Stimulated activated naive B cell treated with anti-CD40 and anti-IgM and Interleukin-4, amounts not matched to agents 10 μg/mL and 1 μg/mL and 100 μg/mL, for 72 hours (primary cell): ENCODE data around the gene SAMD10.
"Not testable (repeated sequence)": the region's sequence is repeated elsewhere in the genome, so short reads cannot be mapped to it uniquely, and the experiment has no call there.

Experiments used
- ATAC-seq, 2 donors: fragments of 150-1000 bp; cut with Tn5 transposase; replicated peaks; 2 replicates each; pipeline ENCODE4 v1.10.0; 2021; ENCODE audit warnings: moderate library complexity in 1 of 2
- DNase-seq: peaks from one replicate; pipeline ENCODE4 v3.0.0; 2021
- H3K27ac Mint-ChIP-seq: one replicate; pipeline ENCODE4 v1.8.0; 2022; ENCODE audit warnings: mild to moderate bottlenecking, mixed read lengths
- H3K27me3 Mint-ChIP-seq, 2 donors: one replicate each; pipeline ENCODE4 v1.8.0; 2022; ENCODE audit warnings: mixed read lengths in 2 of 2
- H3K36me3 Mint-ChIP-seq, 2 donors: one replicate each; pipeline ENCODE4 v1.8.0; 2022; ENCODE audit warnings: mixed read lengths in 2 of 2, mild to moderate bottlenecking in 1 of 2
- H3K4me1 Mint-ChIP-seq, 2 donors: one replicate each; pipeline ENCODE4 v1.8.0; 2022; ENCODE audit warnings: mixed read lengths in 2 of 2, mild to moderate bottlenecking in 1 of 2
- H3K4me3 Mint-ChIP-seq, 2 donors: one replicate each; pipeline ENCODE4 v1.8.0; 2022; ENCODE audit warnings: mild to moderate bottlenecking in 2 of 2, mixed read lengths in 2 of 2, moderate library complexity in 1 of 2
- H3K9me3 Mint-ChIP-seq, 2 donors: one replicate each; pipeline ENCODE4 v1.8.0; 2022; ENCODE audit warnings: mixed read lengths in 2 of 2, mild to moderate bottlenecking in 1 of 2

The SAMD10 gene

DNA sequence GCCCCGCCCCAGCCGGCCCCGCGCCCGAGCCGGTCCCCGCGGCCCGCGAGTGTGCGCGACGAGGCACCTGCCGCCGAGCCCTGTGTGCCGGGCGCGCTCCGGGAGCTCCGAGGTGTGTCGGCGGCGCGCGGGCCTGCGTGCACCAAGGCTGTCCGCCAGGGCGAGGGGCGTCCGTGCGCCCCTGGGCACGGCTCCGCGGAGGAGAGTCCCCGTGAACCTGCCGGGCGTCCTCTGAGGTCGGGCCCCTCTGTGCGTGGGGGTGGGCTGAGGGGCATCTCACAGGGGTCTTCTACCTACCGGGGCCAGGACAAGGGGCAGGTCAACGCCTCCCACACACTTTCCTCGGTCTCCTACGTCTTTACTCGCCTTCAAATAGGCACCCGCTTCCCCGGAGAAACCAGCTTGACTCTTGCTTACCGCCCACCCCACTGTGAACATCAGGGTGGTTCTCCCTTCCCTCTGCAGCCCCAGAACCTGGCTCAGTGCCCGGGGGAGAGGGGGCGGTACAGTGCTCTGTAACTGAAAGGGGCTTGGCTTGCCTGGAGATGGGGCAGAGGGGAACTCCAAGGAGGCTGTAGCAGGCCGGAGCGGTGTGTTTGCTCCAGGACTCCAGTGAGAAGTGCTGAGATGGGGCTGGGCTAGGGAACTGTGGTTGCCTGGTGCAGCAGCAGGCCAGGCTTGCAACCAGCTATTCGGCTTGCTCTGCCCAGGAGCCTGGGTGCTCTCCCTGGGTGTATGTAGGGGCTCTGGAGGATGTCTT, at the start of gene SAMD10:
Gene SAMD10, minus strand, starts transcription at position 86 of the 760 bp plus-strand sequence. CDS start 175 bp downstream, outside the sequence.
- peaks cover 47 to 71% of the 10 kb centered on the region in 2 donors for H3K4me1 Mint-ChIP-seq
- peaks cover 27 to 40% of the 10 kb centered on the region in 2 donors for H3K36me3 Mint-ChIP-seq
- peak within 1 kb of the TSS; percentile 96 for H3K27ac Mint-ChIP-seq
- no peaks in the 10 kb centered on the region for H3K27me3 Mint-ChIP-seq
- ATAC-seq (peak; percentile 71), DNase-seq (peak; percentile 87)
- peak within 1 kb of the TSS; percentile 89 to 91 for H3K4me3 Mint-ChIP-seq
- H3K9me3 Mint-ChIP-seq: no peaks in the 10 kb centered on the region

DNA sequence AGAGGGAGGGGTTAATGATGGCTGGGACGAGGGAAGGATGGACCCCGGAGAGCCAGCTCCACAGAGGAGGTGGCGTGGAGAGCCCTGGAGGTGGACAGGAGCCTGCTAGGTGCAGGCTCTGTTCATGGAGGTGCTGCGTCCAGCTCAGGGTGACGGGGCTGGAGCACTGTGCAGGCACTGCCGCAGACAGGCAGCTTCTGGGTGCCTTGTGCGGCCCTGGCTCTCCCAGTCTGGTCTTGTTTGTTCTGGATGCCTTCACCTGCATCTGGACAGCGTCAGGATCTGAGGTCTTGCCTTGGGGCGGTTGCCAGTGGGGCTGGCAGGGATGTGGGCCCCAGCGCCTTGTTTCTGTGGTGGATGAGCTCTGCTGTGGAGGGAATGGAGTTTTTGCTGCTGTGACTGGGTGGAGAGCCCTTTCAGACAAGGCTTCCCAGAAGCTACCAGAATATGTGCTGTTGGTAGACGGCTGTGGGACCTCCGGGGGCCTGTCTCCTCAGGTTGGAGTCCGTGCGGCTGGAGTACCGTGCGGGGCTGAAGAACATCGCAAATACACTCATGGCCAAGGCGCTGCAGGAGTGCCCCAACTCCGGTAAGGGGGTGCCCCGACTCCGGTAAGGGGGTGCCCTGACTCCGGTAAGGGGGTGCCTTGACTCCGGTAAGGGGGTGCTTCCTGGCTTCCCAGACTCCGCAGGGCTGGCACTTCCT, 48.7 kb upstream of the SAMD10 start:
- no peak for ATAC-seq
- Mint-ChIP-seq H3K36me3 (peaks cover 53 to 71% of the 10 kb centered on the region in 2 donors), H3K27me3 (no peaks in the 10 kb centered on the region), H3K27ac (peak overlapping the region; percentile 51), H3K4me1 (peaks cover 0 to 5% of the 10 kb centered on the region in 2 donors), H3K9me3 (no peaks in the 10 kb centered on the region), H3K4me3 (no peak overlapping the region)
- no peak for DNase-seq

DNA sequence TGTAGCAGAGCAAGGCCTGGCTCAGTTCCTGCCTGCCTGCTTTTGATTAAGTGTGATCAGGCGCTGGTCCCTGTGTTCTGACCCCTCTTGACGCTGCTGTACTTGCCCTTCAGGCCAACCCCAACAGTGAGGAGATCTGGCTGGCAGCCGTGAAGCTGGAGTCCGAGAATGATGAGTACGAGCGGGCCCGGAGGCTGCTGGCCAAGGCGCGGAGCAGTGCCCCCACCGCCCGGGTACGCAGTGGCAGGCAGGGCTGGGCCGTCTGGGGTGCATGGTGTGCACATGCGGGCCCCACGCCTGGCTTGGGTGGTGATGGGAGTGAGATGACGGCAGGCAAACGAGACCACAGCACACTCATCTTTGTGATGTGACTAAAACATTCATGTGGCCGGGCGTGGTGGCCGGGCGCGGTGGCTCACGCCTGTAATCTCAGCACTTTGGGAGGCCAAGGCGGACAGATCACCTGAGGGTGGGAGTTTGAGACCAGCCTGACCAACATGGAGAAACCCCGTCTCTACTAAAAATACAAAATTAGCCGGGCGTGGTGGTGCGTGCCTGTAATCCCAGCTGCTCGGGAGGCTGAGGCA, 46.5 kb upstream of the SAMD10 start:
- Mint-ChIP-seq H3K9me3 (no peaks in the 10 kb centered on the region), H3K36me3 (peaks cover 46 to 65% of the 10 kb centered on the region in 2 donors), H3K4me1 (no peaks in the 10 kb centered on the region), H3K27me3 (no peaks in the 10 kb centered on the region), H3K4me3 (no peak overlapping the region), H3K27ac (peak overlapping the region; percentile 20)
- DNase-seq (no peak), ATAC-seq (no peak)

- H3K4me3 Mint-ChIP-seq: no peak overlapping the region
- no peaks in the 10 kb centered on the region for H3K27me3 Mint-ChIP-seq
- H3K27ac Mint-ChIP-seq: peak overlapping the region; percentile 20
- H3K9me3 Mint-ChIP-seq: no peaks in the 10 kb centered on the region
- ATAC-seq: no peak
- DNase-seq: no peak
- H3K36me3 Mint-ChIP-seq: peaks cover 39 to 60% of the 10 kb centered on the region in 2 donors
- no peaks in the 10 kb centered on the region for H3K4me1 Mint-ChIP-seq
Observed at GRCh38 chr20:64025101-64025825, 45.8 kb upstream of the SAMD10 start.

GRCh38 chr20:64024141-64024990, 44.9 kb upstream of the SAMD10 start:
- no peaks in the 10 kb centered on the region for H3K4me1 Mint-ChIP-seq
- no peak overlapping the region for H3K27ac Mint-ChIP-seq
- ATAC-seq (no peak), DNase-seq (no peak)
- H3K9me3 Mint-ChIP-seq: no peaks in the 10 kb centered on the region
- H3K27me3 Mint-ChIP-seq: no peaks in the 10 kb centered on the region
- H3K4me3 Mint-ChIP-seq: no peak overlapping the region
- H3K36me3 Mint-ChIP-seq: peaks cover 40 to 59% of the 10 kb centered on the region in 2 donors

- DNase-seq: no peak
- Mint-ChIP-seq H3K9me3 (no peaks in the 10 kb centered on the region), H3K27me3 (no peaks in the 10 kb centered on the region), H3K36me3 (peaks cover 41 to 65% of the 10 kb centered on the region in 2 donors), H3K27ac (peak overlapping the region; percentile 31), H3K4me3 (no peak overlapping the region), H3K4me1 (no peaks in the 10 kb centered on the region)
- ATAC-seq: no peak
Observed at GRCh38 chr20:64023361-64024140, 44.1 kb upstream of the SAMD10 start.

GRCh38 chr20:64022671-64023360, 43.4 kb upstream of the SAMD10 start:
- no peaks in the 10 kb centered on the region for H3K4me1 Mint-ChIP-seq
- no peak for DNase-seq
- no peak overlapping the region for H3K27ac Mint-ChIP-seq
- H3K9me3 Mint-ChIP-seq: no peaks in the 10 kb centered on the region
- no peaks in the 10 kb centered on the region for H3K27me3 Mint-ChIP-seq
- H3K36me3 Mint-ChIP-seq: peaks cover 38 to 66% of the 10 kb centered on the region in 2 donors
- no peak overlapping the region for H3K4me3 Mint-ChIP-seq
- no peak for ATAC-seq

DNA sequence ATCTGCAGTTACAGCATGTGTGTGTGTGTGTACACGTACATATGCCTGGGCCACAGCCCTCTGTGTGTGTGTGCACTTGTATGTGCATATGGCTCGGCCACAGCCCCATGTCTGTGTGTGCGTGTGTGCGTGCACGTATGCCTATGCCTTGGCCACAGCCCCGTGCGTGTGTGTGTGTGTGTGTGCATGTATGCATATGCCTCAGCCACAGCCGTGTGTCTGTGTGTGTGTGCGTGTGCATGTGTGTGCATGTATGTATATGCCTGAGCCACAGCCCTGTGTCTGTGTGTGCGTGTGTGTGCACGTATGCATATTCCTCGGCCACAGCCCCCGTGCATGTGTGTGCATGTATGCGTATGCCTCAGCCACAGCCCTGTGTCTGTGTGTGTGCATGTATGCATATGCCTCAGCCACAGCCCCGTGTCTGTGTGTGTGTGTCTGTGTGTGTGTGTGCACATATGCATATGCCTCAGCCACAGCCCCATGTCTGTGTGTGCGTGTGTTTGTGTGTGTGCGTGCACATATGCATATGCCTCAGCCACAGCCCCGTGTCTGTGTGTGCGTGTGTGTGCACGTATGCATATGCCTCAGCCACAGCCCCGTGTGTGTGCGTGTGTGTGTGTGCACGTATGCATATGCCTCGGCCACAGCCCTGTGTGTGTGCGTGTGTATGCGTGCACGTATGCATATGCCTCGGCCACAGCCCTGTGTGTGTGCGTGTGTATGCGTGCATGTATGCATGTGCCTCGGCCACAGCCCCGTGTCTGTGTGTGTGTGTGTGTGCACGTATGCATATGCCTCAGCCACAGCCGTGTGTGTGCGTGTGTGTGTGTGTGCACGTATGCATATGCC, 41.9 kb upstream of the SAMD10 start:
- no peaks in the 10 kb centered on the region for H3K4me1 Mint-ChIP-seq
- no peak overlapping the region for H3K4me3 Mint-ChIP-seq
- DNase-seq (no peak), ATAC-seq (no peak)
- no peaks in the 10 kb centered on the region for H3K9me3 Mint-ChIP-seq
- no peak overlapping the region for H3K27ac Mint-ChIP-seq
- peaks cover 36 to 64% of the 10 kb centered on the region in 2 donors for H3K36me3 Mint-ChIP-seq
- no peaks in the 10 kb centered on the region for H3K27me3 Mint-ChIP-seq

GRCh38 chr20:64015635-64016034, 36.2 kb upstream of the SAMD10 start:
- Mint-ChIP-seq H3K27ac (no peak overlapping the region), H3K9me3 (no peaks in the 10 kb centered on the region), H3K27me3 (no peaks in the 10 kb centered on the region), H3K36me3 (peaks cover 31 to 57% of the 10 kb centered on the region in 2 donors), H3K4me1 (no peaks in the 10 kb centered on the region), H3K4me3 (no peak overlapping the region)
- no peak for ATAC-seq
- DNase-seq: no peak

- not testable (repeated sequence) for H3K27me3 Mint-ChIP-seq, H3K27ac Mint-ChIP-seq, H3K4me1 Mint-ChIP-seq, DNase-seq, ATAC-seq, H3K4me3 Mint-ChIP-seq, H3K9me3 Mint-ChIP-seq
- H3K36me3 Mint-ChIP-seq: peaks cover 34 to 58% of the 10 kb centered on the region in 2 donors
Observed at GRCh38 chr20:64012385-64013154, 33.1 kb upstream of the SAMD10 start.

- ATAC-seq: no peak
- peaks cover 30 to 60% of the 10 kb centered on the region in 2 donors for H3K36me3 Mint-ChIP-seq
- H3K9me3 Mint-ChIP-seq: peaks cover 0 to 1% of the 10 kb centered on the region in 2 donors
- DNase-seq: no peak
- peaks cover 0 to 3% of the 10 kb centered on the region in 2 donors for H3K4me1 Mint-ChIP-seq
- H3K27ac Mint-ChIP-seq: peak overlapping the region; percentile 77
- H3K4me3 Mint-ChIP-seq: no peak overlapping the region
- H3K27me3 Mint-ChIP-seq: no peaks in the 10 kb centered on the region
Observed at GRCh38 chr20:64011366-64011779, 31.9 kb upstream of the SAMD10 start.
